Stimulated activated CD4-positive, alpha-beta T cell treated with anti-CD3 and anti-CD28 coated beads, Interleukin-15, amount 100 ng/mL, for 1 hour (primary cell): ENCODE measurements around the gene FGF4.

Experiments used
- DNase-seq, 2 donors: peaks; one replicate each; pipeline ENCODE4 v3.0.0-alpha.2; 2020; ENCODE audit warnings: low read depth in 1 of 2, low spot score in 1 of 2

FGF4 gene

GRCh38 chr11:69726481-69726880 is 48.7 kb downstream of the FGF4 start:
- no peak for DNase-seq

GRCh38 chr11:69726019-69726418 is 49.1 kb downstream of the FGF4 start:
- DNase-seq: no peak

- DNase-seq: no peak
Observed at GRCh38 chr11:69721745-69722144, 53.4 kb downstream of the FGF4 start.

- DNase-seq: no peak
Observed at GRCh38 chr11:69721106-69721505, 54.0 kb downstream of the FGF4 start.
